D341Med (cell line): ENCODE data around the gene TOP3B.

Source experiments
- DNase-seq: peaks from one replicate; pipeline ENCODE4 v3.0.0; 2012; ENCODE audit warnings: low spot score

Gene TOP3B

DNA sequence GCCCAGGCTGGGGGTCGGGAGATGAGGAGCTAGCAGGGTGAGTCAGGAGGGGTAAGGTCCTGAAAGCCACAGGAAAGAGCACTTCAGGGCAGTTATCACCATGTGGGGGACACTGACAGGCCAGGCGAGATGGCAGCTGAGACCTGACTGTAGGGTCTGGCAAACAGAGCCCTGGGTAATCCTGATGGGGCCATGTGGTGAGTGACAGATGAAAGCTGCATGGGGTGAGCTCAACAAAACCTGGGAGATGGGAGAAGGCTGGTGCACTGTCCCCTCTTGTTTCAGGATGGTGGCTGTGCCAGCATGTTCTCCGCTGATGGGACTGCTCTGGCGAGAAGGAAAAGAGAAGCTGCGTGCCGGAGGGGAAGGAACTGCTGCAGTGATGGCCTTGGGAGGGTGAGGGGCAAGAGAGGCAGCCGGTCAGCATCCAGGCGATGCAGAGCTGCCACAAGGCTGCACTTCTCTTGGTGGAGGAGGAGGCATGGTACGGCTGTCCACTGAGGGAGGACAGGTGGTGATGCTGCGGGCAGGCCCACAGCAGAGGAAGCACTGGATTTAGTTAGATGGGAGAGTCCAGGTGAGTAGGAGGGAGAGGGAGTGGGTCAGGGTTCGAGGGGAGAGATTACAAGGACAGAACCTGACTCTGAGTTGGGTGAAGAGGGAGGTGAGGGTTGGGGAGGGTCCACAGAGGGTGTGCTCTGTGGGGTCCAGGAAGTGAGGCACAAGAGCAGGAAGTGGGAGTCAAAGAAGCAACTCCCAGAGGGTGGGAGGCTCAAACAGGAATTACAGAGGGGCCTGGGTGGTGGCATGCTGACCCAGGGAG is 3.8 kb downstream of the TOP3B start:
- no peak for DNase-seq

DNA sequence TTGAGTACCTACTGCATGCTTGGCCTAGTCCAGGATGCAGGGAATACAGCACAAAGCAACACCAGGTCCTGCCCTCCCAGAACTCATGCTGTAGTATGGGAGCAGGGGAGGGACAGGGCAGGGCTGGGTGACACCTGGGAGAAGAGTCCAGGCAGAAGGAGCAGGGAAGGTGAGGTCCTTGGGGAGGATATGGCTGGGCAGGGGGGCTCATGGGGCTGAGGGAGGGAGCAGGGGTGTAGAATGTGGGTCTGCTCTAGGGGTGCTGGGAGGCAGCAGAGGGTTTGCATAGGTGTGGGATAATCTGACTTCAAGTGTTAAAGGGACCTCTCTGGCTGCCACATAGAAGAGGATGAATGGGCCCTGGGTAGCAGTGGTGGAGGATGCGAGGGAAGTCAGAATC is 4.8 kb downstream of the TOP3B start:
- no peak for DNase-seq

DNA sequence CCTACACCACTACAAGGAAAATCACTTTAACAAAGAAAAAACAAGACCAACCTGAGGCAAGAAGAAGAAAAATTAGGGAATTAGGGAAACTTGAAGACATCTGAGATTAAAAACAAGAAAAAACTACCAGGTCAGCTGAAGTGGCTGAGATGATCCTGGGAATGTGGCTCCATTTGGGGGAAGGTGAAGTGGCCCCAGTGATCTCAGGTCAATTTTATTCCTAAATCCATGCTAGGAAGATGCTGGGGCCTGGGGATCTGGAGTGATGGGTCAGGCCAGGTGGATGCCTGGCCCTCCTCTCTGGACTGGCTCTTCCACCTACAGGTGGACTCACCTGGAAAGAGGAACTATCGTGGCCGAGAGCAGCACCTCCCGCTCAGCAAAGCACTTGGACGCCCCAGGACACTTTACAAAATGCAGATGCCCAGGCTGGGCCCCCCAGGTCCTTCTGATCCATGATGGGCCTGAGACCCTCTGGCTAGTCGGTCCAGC is 6.7 kb downstream of the TOP3B start:
- DNase-seq: no peak

DNA sequence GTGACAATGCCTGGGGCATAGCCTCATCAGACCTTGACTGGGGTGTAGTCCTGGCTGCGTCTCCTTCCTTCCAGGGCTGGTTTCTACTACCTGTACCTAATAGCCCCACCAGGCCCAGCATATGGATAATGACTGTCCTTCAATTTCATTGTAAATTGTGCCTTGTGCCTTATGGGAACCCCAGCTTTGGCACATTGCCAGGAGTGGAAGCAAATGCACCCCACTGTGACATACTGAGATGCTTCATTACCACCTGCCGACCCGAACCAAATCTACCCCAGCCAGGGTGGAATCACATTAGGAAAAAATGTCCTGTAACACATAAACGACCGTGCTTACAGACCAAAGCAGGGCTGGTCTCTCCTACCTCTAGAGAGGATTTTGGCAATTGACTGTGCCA is 7.3 kb downstream of the TOP3B start:
- DNase-seq: no peak

DNA sequence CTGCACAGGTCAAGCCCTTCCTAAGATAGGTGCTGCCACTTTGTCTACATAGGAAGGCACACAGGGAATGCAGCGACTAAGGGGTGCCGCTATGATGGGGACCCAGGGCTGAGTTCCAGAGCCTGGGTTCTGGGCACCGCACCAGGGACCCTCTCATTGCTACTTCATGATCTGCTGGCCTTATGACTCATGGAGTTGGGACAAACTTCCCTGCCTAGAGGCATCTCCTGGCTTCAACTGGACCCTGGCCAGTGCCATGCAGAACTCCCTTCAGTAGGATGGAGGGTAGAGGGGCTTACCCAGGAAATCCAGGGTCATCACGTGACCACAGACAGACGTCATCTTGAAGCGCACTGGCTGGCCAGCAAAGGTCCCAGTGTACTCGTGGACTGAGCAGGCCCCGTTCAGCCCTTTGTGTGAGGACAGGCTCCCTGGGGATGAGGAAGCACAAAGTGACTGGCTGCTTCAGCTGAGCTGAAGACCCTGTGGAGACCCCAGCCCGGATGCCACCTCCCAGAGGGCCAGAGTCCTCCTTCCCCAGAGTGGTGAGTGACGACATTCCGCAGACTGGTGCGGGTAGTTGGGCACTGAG is 8.4 kb downstream of the TOP3B start:
- no peak for DNase-seq

DNA sequence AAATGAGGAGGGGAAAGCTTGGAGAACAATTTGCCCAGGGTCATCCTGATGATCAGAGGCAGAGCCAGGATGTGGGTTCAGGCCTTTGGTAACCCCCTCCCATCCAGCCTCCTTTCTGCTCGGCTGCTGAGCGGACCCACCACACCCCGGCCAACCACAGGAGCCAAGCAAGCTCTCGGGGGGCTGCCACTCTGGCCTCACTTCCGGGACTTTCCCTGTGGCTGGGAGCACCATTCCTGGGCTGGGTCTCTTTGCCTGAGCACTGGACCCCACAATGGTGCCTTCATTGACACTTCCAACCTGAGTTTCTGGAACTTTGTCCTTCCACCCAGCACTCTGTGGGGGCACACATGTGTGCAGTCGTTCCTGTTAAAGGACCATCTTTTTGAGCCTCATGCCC is 9.8 kb downstream of the TOP3B start:
- no peak for DNase-seq

DNA sequence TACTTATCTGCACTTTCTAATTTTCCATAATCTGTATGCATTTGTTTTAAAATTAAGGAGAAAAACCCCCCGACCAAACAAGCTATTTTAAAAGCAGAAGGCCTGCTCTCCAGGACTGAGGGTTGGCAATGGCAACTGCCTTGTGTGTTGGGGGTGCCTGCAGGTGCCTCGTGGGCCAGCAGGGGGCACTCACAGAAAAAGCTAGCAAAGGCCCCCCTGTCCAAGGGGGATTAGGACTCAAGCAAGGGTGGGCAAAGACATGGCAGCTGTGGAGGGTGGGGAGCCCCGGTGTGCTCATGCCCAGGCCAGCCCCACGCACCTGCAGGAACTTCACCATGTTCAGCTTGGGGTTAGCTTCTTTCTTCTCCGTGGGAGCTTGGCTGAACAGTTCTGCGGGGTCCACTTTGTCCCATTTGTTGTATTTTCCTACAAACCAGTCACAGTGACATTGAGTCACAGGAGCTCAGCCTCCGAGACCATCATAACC is 10.3 kb downstream of the TOP3B start:
- peak; percentile 86 for DNase-seq

DNA sequence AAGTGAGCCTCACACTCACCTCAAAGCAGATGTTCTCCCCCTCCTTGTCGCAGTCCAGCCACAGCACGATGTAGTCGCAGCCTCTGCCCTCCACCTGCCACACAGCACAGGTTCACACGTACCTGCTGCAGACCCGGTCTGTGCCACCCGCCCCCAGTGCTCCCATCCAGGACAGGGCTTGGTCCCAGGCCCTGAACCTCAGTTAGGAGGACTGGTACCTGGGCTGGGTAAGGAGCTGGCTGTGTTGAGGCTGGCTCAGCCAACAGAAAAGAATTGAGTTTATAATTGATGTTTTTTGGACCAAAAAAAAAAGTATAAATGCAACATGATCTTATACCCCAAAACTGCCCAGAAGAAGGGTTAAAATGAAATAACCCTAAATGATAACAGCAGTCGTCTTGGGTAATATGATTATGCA is 10.7 kb downstream of the TOP3B start:
- no peak for DNase-seq

DNA sequence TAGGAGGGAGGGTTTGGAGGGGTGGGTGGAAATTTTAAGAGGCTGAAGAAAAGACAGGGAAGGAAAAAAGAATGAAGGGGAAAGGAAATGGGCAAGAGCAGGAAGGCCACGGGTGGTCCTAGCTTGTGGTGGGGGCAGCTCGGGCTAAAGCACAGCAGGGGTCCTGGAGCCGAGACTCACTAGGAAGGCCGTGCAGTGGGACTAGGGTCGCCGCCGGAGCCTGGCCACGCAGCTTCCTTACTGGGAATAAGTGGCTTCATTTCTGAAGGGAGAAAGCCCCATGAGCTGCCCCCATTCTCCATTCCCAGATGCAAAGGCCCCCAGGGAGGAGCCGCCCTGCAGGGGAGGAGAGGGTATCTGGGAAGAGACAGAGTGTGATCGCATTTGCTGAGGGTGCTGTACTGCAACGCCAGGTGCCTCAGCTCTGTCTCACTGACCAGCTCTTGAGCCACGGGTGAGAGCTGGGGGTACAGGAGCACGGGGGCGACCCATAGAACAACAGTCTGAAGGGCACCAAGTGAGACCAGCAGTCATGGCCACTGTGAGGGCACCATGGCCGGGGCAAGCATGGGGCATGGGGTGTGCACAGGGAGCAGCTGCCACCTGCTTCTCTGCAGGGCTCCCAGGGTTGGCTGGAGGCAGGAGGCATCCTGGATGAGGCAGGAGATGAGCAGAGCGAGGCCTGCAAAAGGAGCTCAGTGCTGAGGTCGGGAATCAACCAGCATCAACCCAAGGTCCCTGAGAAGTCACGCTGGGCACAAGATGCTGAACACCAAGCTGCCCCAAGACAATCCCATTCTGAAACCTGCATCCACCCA is 11.6 kb downstream of the TOP3B start:
- DNase-seq: no peak

DNA sequence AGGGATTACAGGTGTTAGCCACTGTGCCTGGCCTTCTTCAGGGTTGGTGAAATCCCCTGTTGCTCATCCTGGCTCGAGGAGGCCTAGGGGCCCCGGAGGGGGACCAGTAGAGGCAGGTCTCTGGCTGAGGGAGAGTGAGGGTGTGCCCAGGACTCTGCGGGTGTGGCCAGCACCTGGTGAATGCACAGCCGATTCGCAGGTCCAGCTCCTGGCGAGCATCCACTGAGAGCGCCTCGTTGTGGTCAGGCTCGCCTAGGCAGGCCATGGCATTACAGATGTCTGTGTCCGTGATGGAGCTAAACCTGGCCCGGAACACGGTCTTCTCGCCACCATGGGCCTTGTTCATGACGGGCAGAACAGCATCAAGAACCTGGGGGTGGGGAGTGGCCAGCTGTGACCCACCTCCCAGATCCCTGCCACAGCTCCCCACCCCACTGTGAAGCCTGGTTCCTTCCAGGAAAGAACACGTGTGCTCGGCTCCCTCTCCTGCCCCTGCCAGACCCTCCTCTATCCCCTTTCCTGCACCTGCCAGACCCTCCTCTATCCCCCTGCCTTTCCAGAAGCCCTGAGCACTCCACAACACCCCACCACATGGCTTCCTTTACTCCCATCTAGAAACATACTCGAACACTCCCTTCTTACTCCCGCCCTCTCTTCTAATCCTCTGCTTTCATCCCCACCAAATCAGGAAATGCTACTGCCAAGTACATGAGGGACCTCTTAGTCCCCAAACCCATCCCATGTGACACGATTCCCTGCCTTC is 12.4 kb downstream of the TOP3B start:
- no peak for DNase-seq

DNA sequence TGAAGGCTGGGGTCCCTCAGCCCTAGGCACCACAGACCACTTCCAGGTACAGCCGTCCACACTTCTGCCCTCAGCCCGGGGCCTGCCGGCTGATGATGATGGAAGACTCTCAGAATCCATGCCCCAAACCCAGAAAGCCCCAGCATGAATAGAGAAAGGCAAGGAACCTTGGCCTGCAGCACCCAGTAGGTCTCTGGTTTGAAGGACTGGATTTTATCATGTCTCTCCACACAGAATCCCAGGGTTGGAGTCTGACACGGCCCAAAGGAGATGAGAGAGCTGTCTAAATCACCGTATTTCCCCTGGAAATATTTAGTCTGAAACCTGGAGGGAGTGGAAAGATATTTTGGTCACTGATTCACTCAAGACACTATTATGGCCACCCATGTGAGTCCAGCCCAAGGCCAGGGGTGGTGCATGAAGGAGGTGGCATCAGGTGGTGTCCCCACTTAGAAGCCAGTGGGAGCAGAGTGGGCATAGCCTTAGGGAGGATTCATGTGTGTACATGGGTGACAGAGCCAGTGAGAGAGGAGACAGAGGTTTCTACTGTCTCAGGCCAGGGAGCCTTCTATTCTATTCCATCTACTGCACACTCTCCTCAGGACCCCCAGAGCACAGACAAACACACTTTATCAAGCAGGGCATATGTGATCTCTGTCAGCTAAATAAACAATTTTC is 14.0 kb downstream of the TOP3B start:
- no peak for DNase-seq

DNA sequence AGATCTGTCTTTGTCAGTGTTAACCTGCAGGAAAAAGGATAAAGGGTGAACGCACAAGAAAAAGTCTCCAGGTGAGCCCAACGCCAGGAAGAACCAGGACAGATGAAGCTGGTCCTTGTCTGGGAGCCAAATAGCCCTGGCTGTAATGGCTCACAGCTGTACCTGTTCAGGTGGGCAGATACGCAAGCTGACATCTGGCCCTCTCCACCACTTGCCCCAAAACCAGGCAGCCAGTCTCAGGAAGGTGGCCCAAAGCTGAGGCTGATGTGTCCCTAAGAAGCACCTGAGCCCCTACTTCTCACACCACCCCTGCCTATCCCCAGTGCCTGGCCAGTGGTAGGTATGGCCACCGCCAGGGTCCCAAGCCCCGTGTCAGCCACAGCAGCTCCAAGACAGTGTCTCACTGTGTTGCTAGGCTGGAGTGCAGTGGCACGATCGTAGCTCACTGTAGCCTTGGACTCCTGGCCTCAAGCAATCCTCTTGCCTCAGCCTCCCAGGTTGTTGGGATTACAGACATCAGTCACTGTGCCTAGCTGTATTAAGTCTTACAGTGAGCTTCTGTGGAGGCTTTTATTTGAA is 14.8 kb downstream of the TOP3B start:
- DNase-seq: no peak

DNA sequence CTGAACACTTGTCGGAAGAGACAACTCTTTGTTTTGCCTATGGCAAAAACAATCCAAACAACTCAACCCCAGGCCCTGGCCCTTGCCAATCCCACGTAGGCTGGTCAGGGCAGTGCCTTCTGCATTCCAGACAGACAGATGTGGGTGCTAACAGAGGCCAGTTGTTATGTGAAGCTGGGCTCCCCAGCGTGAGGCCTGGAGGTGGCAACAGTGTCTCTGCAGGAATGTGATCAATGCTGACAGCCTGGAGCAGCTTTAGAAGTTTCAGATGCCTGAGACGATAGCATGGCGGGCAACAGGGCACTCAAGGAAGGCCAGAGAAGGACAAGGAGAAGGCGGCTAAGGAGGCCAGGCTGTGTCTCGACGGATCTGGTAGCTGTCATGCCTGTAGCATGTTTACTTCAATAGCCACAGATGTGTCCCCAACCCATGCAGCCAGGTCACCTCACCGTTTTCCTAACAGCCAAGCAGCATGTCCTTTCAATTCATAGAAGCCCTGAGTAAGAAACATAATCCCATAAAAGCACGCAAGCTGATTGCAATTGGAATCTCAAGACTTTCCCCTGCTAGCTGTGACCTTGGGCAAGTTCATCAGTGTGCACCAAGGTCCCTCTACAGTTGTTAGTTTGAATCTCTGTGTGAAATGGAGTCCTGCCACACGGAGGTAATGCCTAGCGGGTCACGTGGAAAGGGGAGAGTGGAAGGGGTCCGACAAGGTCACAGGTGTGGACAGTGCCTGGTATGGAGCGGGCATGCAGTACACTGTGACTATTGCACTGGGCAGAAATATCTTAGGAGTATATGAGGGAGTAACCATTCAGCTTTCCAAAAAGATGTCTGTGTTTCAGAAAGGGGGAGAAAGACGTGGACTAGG is 15.7 kb downstream of the TOP3B start:
- DNase-seq: no peak

DNA sequence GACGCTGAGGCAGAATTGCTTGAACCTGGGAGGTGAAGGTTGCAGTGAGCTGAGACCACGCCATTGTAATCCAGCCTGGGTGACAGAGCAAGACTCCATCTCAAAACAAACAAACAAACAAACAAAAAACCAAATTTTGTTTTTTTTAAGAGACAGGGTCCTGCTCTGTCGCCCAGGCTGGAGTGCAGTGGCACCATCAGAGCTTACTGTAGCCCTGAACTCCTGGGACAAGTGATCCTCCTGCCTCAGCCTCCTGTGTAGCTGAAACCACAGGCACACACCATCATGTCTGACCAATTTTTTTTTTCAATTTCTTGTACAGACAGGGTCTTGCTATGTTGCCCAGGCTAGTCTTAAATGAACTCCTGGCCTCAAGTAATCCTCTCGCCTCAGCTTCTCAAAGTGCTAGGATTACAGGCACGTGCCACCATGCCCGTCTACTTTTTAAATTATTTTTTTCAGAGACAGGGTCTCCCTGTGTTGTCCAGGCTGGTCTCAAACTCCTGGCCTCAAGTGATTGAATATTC is 16.8 kb downstream of the TOP3B start:
- no peak for DNase-seq

DNA sequence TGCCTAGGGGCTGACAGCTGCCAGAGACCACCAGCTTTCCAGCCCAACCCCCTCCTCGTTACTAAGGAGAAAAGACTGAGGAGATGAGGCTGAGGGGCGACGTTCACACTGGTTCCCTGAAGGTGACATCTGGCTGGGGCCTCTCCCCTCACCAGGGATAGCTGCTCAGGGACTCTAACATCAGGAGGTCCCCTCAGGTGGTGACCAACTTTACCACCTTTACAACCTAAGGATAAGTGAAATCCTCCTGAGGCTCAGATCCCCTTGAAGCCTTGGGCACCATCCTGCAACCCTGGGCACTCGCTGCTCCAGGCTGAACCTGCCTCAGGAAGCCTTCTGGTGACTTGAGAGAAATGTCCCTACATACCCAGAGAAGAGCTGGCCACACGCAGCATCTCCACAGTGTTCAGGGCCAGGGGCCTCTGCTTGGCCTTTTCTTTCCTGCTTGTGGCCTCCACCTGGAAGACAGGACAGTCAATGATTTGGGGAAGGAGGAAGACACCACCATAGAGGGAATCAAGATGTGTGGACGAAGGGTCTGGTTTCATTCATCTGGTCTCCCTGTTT is 17.6 kb downstream of the TOP3B start:
- DNase-seq: no peak

DNA sequence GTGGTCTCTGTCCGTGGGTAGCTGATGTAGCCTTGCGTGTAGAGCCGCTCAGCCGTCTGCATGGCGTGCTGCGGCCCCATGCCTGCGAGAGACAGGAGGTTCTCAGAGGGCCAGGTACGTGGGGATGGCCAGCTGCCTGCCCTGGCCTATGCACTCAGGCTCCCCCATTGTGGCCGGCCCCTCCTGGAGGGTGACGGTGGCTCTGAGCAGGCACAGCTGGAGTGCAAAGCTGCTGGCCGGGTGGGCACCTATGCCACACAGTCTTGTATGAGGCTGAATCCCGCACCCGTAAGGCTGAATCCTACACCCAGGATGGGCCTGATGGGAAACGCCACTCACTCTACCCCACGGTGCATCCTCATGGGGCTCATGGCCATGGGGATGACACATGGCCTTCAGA is 18.4 kb downstream of the TOP3B start:
- DNase-seq: no peak

DNA sequence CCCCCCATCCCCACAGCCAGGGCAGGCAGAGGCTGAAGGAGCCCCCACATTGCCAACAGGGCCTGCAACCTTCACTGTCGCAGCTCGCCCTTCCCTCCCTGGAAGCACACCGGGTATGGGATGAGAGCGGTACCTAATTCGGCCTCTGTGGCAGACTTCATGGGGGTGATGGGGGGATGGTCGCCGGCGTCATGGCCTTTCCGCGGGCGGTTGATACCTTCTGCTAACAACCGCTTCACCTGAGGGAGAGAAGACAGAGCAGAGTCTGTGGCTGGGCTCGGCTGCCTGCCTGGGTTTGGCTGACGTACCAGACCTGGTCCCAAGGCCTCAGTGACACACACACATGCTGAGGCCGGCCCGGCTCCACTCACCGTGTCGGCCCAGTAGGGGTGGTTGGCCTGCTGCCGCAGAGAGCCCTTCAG is 18.8 kb downstream of the TOP3B start:
- no peak for DNase-seq

DNA sequence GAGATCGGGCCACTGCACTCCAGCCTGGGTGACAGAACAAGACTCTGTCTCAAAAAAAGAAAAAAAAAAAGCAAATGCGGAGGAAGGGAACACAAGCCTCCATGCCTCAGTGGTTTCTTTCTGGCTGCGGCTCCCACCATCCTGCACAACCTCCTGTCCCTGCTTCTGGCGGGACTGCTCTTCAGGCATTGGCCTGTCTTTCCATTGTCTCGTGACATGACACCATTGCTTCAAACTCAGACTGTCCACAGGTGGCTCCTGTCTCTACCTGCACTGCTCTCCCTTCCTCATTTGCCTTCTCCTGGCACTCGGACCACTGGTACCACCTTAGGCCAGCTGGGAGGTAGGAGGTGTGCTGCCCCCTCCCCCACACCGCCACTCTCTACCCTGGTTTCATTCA is 19.3 kb downstream of the TOP3B start:
- DNase-seq: no peak

DNA sequence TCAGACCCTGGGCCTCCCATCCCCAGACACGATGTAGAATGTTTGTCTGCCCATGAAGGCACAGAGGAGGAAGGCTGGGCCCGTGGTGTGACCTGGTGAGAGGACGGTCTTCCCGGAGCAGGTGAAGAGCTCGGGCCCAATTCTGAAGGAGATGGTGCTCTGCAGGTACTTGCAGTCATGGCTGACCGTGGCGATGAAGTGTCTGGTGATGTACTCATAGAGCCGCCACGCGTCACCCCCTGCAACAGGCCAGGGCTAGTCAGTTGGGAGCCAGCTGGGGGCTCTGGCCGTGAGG is 20.0 kb downstream of the TOP3B start:
- DNase-seq: no peak
